GM12891 (cell line): ENCODE results near the gene SYT1.

Experiments
- POLR2A ChIP-seq: IDR thresholded peaks from 2 replicates; pipeline ENCODE4 v1.6.1; 2011; ENCODE audit warnings: low read depth, low read length, control low read depth
- POLR2AphosphoS5 ChIP-seq: IDR thresholded peaks from 2 replicates; pipeline ENCODE4 v1.6.1; 2011; ENCODE audit warnings: low read depth, low read length, control low read depth
- TAF1 ChIP-seq: IDR thresholded peaks from 2 replicates; pipeline ENCODE4 v1.6.1; 2011; ENCODE audit warnings: low read depth, low read length, control low read depth

DNA sequence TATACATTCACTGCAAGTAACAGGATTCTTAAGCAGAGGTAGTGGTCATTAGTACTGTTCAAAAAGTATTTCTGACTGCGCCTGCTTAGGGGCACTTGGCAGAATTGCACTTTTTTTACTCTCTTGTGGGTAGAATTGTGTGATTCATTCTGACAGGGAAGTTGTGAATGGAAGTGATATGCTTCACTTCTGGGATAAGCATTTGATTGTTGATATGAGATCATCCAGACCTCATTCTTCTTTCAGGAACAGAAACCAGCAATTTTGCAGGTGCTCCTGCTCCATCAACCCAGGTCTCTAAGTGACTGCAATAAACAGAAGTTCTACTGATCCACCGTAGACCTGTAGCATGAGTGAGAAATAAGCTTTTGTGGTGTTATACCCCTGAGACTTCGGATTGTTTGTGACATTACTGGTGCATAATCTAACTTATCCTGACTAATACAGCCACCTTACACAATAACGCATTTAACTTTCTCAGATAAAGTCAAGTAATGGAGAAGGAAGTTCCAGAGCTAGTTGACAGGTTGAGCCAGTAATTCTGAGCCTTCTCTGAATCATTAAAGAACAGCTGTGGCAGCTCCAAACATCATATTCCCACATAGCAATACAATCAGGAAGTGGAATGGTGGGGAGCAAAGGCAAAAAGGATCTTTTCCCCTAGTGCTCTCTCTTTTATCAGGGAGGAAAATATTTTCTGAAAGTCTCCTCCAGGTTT lies 387.9 kb downstream of the SYT1 start:
- TF ChIP-seq TAF1 (no peak), POLR2A (no peak), POLR2AphosphoS5 (no peak)
